Measurements from ENCODE around the gene ZNF516.
A peak's percentile ranks its signal among the peaks of the same experiment; 100 is the strongest.

Gene ZNF516

GRCh38 chr18:76472829-76473228, 22.2 kb downstream of the ZNF516 start:
- H3K27ac ChIP-seq, result peak overlapping the region; percentile 91
- H3K9me3 ChIP-seq, result no peaks in the 10 kb centered on the region
- H3K27me3 ChIP-seq, result no peaks in the 10 kb centered on the region
- H3K36me3 ChIP-seq, result peaks cover 5% of the 10 kb centered on the region
- H3K4me3 ChIP-seq (ENCODE audit: low read depth in 1 of 2, low read length in 1 of 2), result peak overlapping the region; percentile 31 to 46
- TF ChIP-seq CTCF (IDR thresholded peaks at IDR 0.05), result no peak
- peaks cover 100% of the 10 kb centered on the region in 2 experiments for H3K4me1 ChIP-seq (ENCODE audit: control insufficient read depth in 1 of 2, insufficient read depth in 1 of 2, low read depth in 1 of 2, low read length in 1 of 2)

DNA sequence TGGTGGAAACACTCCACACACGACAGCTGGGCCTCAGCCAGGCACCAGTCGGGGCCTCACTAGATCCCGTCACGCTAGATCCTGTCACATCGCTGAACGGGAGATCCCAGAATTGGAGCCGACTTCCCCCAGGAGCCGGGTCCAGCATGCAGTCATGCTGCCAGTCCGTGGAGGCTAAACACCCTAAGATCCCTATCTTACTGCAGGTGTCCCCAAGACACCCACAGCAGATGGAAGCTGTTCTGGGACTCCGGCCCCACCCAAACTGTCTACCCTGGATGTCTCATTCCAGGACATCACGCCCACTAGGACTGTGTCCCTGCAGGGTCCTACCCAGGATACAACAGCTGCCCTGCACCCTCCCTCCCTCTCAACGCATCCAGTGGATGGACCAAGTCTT, 23.4 kb downstream of the ZNF516 start:
- peak overlapping the region; percentile 31 to 46 for H3K4me3 ChIP-seq (ENCODE audit: low read depth in 1 of 2, low read length in 1 of 2)
- H3K4me1 ChIP-seq (ENCODE audit: control insufficient read depth in 1 of 2, insufficient read depth in 1 of 2, low read depth in 1 of 2, low read length in 1 of 2), result peaks cover 98 to 99% of the 10 kb centered on the region in 2 experiments
- H3K9me3 ChIP-seq, result no peaks in the 10 kb centered on the region
- H3K36me3 ChIP-seq, result peaks cover 5% of the 10 kb centered on the region
- no peaks in the 10 kb centered on the region for H3K27me3 ChIP-seq
- no peak for TF ChIP-seq CTCF (IDR thresholded peaks at IDR 0.05)
- H3K27ac ChIP-seq, result peak overlapping the region; percentile 91

DNA sequence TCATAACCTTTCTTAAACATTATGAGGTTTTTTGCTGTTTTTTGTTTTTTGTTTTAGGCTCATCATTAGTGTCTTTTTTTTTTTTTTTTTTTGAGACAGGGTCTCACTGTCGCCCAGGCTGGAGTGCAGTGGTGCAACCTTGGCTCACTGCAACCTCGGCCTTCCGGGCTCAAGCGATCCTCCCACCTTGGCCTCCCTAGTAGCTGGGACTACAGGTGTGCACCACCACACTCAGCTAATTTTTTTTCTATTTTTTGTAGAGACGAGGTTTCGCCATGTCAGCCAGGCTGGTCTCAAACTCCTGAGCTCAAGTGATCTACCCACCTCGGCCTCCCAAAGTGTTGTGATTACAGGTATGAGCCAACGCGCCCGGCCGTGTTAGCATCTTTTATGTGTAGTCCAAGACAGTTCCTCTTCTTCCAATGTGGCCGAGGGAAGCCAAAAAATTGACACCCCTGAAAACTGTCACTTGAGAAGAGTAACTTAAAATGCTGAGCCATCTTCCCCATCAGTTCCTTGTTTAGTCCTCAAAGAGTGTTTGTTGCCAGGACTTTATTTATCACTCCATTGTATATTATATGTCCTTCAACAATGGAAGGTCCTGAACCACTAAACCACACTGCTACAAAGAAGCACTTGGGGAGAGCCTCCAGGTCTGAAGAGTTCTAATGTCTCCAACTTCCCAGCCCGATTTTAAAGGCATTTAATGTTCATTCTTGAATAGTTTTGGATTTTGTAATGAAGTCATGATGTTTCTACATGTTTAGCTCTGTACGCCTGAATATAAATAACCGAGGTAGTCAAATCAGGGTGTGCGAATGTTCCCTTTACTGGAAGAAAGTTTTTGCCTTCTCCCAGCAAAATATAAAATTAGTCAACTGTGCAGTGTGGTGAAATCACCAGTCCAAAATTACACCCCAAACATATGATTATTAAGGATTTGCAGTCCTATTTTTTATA, 26.4 kb downstream of the ZNF516 start:
- no peaks in the 10 kb centered on the region for H3K27me3 ChIP-seq
- peaks cover 5% of the 10 kb centered on the region for H3K36me3 ChIP-seq
- peaks cover 97 to 98% of the 10 kb centered on the region in 2 experiments for H3K4me1 ChIP-seq (ENCODE audit: control insufficient read depth in 1 of 2, insufficient read depth in 1 of 2, low read depth in 1 of 2, low read length in 1 of 2)
- peak overlapping the region; percentile 65 to 70 for H3K4me3 ChIP-seq (ENCODE audit: low read depth in 1 of 2, low read length in 1 of 2)
- no peak for TF ChIP-seq CTCF (IDR thresholded peaks at IDR 0.05)
- H3K9me3 ChIP-seq, result no peaks in the 10 kb centered on the region
- peak overlapping the region; percentile 91 for H3K27ac ChIP-seq

- Histone ChIP-seq H3K9me3 (no peaks in the 10 kb centered on the region), H3K36me3 (peaks cover 15% of the 10 kb centered on the region), H3K4me3 (ENCODE audit: low read depth in 1 of 2, low read length in 1 of 2) (peak overlapping the region; percentile 65 to 70), H3K27me3 (no peaks in the 10 kb centered on the region), H3K27ac (peak overlapping the region; percentile 91), H3K4me1 (ENCODE audit: control insufficient read depth in 1 of 2, insufficient read depth in 1 of 2, low read depth in 1 of 2, low read length in 1 of 2) (peaks cover 97 to 98% of the 10 kb centered on the region in 2 experiments)
- no peak for TF ChIP-seq CTCF (IDR thresholded peaks at IDR 0.05)
These were observed 27.5 kb downstream of the ZNF516 start for GRCh38 chr18:76467371-76468190.

DNA sequence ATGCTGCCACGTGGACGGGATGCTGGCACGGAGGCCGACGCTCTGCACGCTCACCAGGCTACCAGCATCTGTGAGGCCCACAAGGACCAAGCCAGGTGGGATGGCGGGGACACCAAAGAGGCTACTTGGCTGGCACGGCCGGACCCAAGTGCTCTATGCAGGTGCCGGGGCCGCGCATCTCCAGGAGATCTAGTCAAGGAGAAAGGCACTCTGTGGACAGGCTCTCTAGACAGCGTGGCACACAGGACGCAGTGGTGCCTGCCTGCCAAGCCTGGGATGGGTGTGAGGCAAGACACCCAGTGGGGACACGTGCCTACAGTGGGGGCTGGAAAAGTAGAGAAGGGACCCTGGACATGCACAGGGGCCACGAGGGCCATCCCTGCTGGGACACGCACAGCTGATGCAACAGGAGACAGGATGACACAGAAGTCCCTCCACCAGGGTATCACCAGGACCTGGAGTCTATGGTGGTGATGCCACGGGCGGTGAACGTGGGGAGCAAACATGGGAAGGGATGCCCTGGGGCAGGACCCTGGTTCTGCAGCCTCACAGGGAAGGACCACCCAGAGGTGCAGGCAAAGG, 28.5 kb downstream of the ZNF516 start:
- Histone ChIP-seq H3K36me3 (peaks cover 21% of the 10 kb centered on the region), H3K27me3 (no peaks in the 10 kb centered on the region), H3K9me3 (no peaks in the 10 kb centered on the region), H3K4me3 (ENCODE audit: low read depth in 1 of 2, low read length in 1 of 2) (peak overlapping the region; percentile 65 to 70), H3K4me1 (ENCODE audit: control insufficient read depth in 1 of 2, insufficient read depth in 1 of 2, low read depth in 1 of 2, low read length in 1 of 2) (peaks cover 94 to 98% of the 10 kb centered on the region in 2 experiments), H3K27ac (peak overlapping the region; percentile 91)
- TF ChIP-seq CTCF (IDR thresholded peaks at IDR 0.05), result no peak

Data from neutrophil (primary cell).